GM12892 (cell line): ENCODE data around the gene OR7G1.
"Not testable (repeated sequence)": the region's sequence is repeated elsewhere in the genome, so short reads cannot be mapped to it uniquely, and the experiment has no call there.

Source experiments
- DNase-seq: peaks from one replicate; pipeline ENCODE4 v3.0.0; 2011; ENCODE audit not compliant: insufficient read length
- FAIRE-seq: peaks from 2 replicates; lab custom pipeline; 2011; peaks lifted over from hg19 to GRCh38; lab: Jason Lieb, UNC
- POLR2A ChIP-seq: IDR thresholded peaks from 2 replicates; pipeline ENCODE4 v1.6.1; 2011; ENCODE audit warnings: low read depth, low read length, control low read depth
- POLR2AphosphoS5 ChIP-seq: IDR thresholded peaks from 2 replicates; pipeline ENCODE4 v1.6.1; 2011; ENCODE audit warnings: low read depth, low read length, control low read depth
- TAF1 ChIP-seq: IDR thresholded peaks from 2 replicates; pipeline ENCODE4 v1.6.1; 2011; ENCODE audit warnings: low read depth, mild to moderate bottlenecking, control low read depth, low read length, borderline replicate concordance

Gene OR7G1

DNA sequence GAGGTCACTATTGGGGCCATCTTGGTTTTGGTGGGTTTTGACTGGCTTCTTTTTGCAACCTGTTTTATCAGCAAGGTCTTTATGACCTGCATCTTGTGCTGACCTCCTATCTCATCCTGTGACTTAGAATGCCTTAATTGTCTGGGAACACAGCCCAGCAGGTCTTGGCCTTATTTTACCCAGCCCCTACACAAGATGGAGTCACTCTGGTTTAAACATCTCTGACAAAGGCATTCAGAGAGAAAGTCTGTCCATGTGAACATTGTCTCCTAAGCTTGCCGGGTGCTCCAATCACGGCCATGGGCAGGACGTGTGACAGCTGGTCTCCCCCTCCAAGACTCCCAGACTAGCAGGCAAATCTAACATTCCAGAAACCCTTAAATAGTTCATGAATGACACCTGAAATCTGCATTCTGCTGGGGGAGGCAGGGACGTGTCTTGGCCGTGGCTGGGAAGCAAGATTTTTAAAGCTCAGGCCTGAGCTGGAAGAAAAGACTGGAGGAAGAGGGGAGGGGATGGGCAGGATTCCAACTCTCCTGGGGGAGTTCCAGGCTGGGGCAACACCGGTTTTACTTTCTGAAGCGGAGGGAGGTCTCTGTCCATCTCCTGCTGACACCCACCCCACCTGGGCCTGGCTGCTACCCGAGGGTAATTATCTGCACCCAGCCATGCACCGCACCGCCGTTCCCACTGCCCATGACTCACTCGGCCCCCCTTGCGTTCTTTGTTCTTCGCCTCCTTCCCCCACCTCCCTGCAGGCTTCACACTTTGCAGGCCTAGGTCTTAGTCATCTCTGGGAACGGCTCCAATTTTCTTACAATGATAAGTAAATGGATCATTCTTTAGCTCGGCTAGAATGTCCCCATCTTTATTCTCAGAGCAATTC is 40.3 kb downstream of the OR7G1 start:
- DNase-seq (no peak), FAIRE-seq (no peak)
- TF ChIP-seq TAF1 (no peak), POLR2AphosphoS5 (no peak), POLR2A (no peak)

DNA sequence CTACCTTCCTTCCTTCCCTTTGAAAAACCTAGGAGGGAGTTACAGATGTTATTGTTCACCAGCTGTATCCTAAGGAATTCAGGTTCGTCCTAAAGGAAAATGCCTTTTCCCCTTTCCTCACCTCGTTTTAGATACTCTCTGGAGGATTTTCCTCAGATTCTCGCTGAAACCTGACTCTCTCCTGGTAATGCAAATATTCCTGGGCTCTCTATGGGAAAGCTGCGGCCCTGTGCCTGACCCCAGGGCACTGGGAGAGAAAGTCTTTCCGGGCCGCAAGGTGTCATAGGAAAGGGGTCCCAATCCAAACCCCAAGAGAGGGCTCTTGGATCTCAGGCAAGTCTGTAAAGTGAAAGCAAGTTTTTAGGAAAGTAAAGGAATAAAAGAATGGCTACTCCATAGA is 41.8 kb downstream of the OR7G1 start:
- TF ChIP-seq POLR2AphosphoS5 (no peak), TAF1 (no peak), POLR2A (no peak)
- DNase-seq = no peak
- FAIRE-seq = no peak

DNA sequence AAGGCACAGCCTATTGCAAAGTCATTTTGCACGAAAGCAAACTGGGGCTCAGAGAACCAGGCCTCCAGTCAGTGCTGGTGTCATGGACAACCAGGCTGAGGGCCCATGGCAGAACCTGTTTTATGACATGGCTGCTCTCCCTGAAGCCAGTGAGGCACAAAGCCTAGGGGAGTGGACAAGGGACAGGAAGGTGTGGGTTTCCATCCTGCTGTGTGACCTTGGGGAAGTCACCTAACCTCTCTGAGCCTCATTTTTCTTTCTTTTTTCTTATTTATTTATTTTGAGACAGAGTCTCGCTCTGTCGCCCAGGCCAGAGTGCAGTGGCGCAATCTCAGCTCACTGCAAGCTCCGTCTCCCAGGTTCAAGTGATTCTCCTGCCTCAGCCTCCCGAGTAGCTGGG is 43.8 kb downstream of the OR7G1 start:
- FAIRE-seq, DNase-seq: not testable (repeated sequence)

DNA sequence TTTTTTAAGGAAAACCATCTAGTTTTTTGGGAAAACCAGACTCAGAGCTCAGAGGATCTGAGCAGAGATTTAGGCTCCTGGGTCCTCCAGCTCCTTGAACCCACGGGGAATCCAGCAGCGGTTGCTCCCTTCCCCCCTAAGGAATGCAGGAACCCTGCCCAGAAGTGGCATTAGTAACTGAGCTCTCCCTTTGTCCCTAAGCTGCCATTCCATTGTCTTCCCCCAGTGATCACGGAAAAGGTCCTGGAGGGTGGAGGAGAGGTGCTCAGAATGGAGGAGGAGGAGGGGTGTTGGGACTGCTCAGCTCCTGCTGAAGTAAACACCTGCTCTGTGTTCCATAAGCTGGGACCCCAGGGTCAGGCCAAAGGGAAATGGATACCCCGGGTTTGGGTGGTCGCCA is 45.5 kb downstream of the OR7G1 start:
- no peak for TF ChIP-seq POLR2AphosphoS5
- DNase-seq (no peak), FAIRE-seq (no peak)

DNA sequence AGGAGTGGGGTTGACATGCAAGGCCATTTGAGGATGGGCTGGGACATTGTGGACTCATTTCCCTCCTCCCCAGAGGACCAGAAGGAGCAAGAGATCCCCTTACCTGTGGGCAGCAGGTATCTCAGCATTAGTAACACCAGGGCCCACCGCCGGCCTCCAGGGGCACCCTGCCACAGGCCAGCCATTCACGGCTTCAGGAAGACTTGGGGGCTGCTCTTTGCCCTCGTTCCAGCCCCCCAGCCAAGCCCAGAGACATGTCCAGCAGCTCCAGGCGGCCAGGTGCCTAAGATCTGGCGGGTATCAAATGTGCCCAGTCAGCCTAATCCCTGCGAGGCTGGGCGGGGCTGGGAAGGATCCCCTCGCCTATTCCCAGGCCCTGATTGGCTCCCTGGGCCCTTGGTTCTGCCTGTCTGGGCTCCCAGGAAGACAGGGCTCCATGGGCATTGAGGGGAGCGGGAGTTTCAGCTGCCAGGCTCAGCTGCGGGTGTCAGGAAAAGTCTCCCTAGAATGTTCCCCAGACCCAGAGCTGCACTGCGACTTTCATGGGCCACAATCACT is 50.0 kb downstream of the OR7G1 start:
- no peak for DNase-seq
- FAIRE-seq = no peak
- TF ChIP-seq TAF1 (no peak), POLR2A (no peak), POLR2AphosphoS5 (no peak)
